ENCODE data around the gene PARS2. TPM values are rescaled to one million over a fixed set of nuclear protein-coding genes. Genes with fewer than 3 reads are reported as not detected.

Gene PARS2
- total RNA-seq, 1 donor from 2014 or later: 0.43 TPM

DNA sequence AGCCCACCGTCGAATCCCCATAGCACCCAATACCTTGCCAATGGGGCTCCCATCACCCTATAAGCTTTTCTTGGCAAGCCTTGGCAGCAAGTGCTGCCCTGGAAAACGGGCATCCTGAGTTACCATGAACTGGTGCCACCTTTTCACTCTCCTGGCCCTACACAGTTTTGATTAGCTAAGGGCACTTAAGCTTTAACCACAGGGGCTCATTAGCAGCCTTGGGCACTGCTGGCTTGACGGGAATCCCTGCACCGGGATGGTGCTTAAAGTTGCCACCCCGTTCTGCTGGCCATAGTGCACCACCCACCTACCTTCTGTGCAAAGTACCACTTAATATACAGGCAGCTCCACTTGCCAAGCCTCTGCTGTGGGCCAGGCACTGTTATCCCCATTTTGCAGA lies 13.7 kb downstream of the PARS2 start:
- Histone ChIP-seq H3K27me3 (no peaks in the 10 kb centered on the region), H3K27ac (no peak overlapping the region), H3K4me3 (no peak overlapping the region), H3K9me3 (no peaks in the 10 kb centered on the region), H3K4me1 (no peaks in the 10 kb centered on the region), H3K36me3 (no peaks in the 10 kb centered on the region)
- DNase-seq (ENCODE audit: low spot score in 2 of 2): no peak
- TF ChIP-seq, protein P1, sequence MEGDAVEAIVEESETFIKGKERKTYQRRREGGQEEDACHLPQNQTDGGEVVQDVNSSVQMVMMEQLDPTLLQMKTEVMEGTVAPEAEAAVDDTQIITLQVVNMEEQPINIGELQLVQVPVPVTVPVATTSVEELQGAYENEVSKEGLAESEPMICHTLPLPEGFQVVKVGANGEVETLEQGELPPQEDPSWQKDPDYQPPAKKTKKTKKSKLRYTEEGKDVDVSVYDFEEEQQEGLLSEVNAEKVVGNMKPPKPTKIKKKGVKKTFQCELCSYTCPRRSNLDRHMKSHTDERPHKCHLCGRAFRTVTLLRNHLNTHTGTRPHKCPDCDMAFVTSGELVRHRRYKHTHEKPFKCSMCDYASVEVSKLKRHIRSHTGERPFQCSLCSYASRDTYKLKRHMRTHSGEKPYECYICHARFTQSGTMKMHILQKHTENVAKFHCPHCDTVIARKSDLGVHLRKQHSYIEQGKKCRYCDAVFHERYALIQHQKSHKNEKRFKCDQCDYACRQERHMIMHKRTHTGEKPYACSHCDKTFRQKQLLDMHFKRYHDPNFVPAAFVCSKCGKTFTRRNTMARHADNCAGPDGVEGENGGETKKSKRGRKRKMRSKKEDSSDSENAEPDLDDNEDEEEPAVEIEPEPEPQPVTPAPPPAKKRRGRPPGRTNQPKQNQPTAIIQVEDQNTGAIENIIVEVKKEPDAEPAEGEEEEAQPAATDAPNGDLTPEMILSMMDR (IDR thresholded peaks at IDR 0.05): no peak
- intact Hi-C loops (cut with DNase I): no loop called here

DNA sequence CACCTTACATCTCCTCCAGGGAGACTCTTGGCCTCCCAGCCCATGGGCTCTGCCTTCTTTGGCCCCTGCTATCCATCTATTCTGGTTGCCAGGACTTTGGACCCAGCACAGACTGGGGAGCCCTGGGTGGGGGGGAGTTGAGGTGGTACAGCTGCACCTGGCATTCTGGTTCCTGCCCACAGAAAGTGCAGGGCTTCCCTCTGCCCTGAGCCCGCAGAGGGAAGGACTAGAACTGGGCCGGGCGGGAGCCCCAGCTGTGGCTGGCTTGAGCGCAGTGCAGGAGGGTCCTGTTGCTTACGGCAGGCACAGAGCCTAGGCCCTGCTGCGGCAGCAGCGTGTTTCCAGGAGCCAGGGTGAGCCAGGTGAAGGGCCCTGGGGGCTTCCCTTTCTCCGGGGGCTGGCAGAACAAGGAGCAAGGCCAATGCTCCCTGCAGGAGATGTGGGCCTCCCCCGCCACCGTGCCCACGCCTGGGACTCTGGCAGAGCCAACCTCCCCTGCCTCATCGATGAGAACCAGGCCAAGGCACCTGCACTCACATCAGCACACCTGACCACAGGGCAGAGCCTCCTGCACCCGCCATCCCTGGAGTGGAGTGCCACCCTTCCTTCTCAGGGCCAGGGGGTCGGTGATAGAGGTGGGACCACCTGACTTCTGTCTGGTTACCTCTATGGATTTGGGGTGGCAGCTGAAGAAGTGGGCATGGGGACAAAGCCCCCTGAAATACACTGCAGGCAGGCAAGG lies 16.1 kb downstream of the PARS2 start:
- Histone ChIP-seq H3K27ac (no peak overlapping the region), H3K4me3 (no peak overlapping the region), H3K36me3 (peaks cover 3 to 11% of the 10 kb centered on the region in 2 donors), H3K27me3 (no peaks in the 10 kb centered on the region), H3K4me1 (no peaks in the 10 kb centered on the region), H3K9me3 (no peaks in the 10 kb centered on the region)
- TF ChIP-seq, protein P1 (IDR thresholded peaks at IDR 0.05): no peak
- peak in 1 of 2 donors; percentile 56 for DNase-seq (ENCODE audit: low spot score in 2 of 2)
- intact Hi-C loops (cut with DNase I): no loop called here

DNA sequence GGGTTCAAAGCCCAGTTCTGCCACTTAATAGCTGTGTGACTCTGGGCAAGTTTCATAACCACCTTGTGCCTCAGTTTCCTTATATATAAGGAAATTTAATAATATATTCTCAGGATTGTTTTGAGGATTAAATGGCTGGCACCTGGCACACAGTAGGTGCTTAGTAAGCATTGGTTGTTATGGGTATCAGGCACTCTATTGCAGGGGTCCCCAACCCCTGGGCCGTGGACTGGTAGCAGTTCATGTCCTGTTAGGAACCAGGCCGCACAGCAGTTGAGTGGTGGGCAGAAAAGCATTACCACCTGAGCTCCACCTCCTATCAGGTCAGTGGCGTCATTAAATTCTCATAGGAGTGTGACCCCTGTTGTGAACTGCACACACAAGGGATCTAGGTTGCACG lies 18.5 kb downstream of the PARS2 start:
- H3K9me3 ChIP-seq: no peaks in the 10 kb centered on the region
- intact Hi-C loops (cut with DNase I): no loop called here

DNA sequence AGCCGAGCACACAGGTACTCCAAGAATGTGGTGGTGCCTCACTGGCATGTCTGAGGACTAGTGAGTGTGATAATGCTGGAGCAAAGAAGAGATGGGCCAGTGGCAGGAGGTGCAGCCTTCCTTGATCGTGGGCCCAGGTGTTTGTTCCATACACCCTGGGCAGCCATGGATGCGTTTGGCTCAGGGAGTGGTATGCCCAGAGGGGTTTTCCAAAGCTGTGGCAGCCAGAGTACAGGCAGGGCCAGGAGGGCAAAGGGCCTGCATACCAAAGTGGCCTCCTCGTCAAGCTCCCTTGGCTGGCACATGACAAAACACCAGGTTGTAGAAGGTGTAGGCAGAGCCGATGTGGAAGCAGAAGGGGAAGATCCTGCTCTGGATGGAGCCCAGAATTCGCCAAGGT lies 19.0 kb downstream of the PARS2 start:
- Histone ChIP-seq H3K36me3 (peaks cover 29 to 36% of the 10 kb centered on the region in 2 donors), H3K4me3 (no peak overlapping the region), H3K4me1 (no peaks in the 10 kb centered on the region), H3K9me3 (no peaks in the 10 kb centered on the region), H3K27me3 (no peaks in the 10 kb centered on the region), H3K27ac (no peak overlapping the region)
- TF ChIP-seq, protein P1 (IDR thresholded peaks at IDR 0.05): no peak
- intact Hi-C loops (cut with DNase I): no loop called here
- DNase-seq (ENCODE audit: low spot score in 2 of 2): peak in 1 of 2 donors; percentile 55

More for the DNA sequence above, 18.5 kb downstream of the PARS2 start:
- DNase-seq (ENCODE audit: low spot score in 2 of 2): peak in 1 of 2 donors; percentile 45
- H3K36me3 ChIP-seq: peaks cover 25 to 30% of the 10 kb centered on the region in 2 donors
- H3K27ac ChIP-seq: no peak overlapping the region
- no peak overlapping the region for H3K4me3 ChIP-seq
- no peaks in the 10 kb centered on the region for H3K4me1 ChIP-seq
- H3K27me3 ChIP-seq: no peaks in the 10 kb centered on the region
- TF ChIP-seq, protein P1 (IDR thresholded peaks at IDR 0.05): no peak

DNA sequence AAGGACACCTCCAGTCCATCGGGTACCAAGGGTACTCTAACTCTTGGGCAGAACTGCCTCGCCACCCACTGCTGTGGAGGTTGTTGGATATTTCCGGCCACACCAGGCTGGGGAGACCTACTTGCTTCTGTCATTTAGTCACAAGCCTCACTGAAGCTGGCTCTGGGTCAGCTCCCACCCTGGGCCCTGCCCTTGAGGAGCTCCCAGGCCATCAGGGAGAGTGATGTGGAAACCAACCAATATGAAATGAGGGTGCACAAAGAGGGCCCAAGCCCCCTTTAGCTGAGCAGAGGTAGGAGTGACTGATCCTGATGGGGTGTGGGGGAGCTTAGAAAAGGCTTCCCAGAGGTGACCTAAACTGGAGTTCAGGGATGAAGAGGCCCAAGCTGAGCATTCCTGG lies 19.6 kb downstream of the PARS2 start:
- intact Hi-C loops (cut with DNase I): no loop called here
- Histone ChIP-seq H3K36me3 (peaks cover 32 to 42% of the 10 kb centered on the region in 2 donors), H3K4me3 (no peak overlapping the region), H3K27me3 (no peaks in the 10 kb centered on the region), H3K4me1 (no peaks in the 10 kb centered on the region), H3K27ac (no peak overlapping the region), H3K9me3 (no peaks in the 10 kb centered on the region)
- TF ChIP-seq, protein P1 (IDR thresholded peaks at IDR 0.05): no peak
- peak in 1 of 2 donors; percentile 57 for DNase-seq (ENCODE audit: low spot score in 2 of 2)
